NCI-H748 (cell line): ENCODE data around the gene GNGT1.

Experiments
- DNase-seq: peaks from one replicate; lab custom pipeline; 2025; ENCODE audit not compliant: unreplicated experiment; lab: John Stamatoyannopoulos, UW

GNGT1 gene

GRCh38 chr7:93906267-93906666 lies at the start of gene GNGT1:
Gene GNGT1, plus strand, starts transcription at chr7:93906567. Its CDS starts 180 bp downstream, at chr7:93906747.
- DNase-seq: no peak

DNA sequence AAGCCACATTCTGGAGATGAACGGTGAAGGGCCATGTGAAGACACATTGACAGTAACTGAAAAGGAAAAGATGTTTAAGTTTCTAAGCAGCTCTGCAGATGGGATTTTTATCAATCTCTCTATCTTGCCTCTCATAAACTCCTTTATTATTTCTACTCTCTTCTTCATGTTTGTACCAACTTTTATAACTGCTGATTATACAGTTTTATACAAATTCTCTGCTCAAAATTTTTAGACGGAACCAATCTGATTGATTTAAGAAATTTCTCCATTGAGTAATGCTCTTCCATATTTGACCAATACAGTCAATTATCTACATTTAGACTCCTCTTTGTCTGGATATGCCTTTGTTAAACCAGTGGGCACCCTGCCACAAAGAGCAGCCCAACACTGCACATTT lies 47.5 kb upstream of the GNGT1 start:
- DNase-seq: no peak

DNA sequence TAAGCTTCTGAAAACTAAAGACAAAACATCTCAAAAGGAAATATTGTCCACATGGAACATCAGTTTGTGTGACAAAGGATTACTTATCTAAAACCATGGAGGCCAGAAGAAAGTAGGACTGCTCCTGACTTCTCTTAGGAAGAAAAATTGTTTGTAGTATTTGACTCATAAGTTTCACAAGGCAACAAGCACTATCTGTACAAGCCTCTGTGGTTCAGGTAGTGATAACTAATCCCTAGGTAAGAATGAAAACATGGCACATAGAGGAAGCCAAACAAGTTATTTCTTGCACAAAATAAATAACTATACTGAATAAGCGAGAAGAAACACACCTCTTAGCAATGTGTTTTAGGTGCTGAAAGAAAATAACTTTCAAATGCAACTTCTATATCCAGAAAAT lies 46.1 kb upstream of the GNGT1 start:
- no peak for DNase-seq

DNA sequence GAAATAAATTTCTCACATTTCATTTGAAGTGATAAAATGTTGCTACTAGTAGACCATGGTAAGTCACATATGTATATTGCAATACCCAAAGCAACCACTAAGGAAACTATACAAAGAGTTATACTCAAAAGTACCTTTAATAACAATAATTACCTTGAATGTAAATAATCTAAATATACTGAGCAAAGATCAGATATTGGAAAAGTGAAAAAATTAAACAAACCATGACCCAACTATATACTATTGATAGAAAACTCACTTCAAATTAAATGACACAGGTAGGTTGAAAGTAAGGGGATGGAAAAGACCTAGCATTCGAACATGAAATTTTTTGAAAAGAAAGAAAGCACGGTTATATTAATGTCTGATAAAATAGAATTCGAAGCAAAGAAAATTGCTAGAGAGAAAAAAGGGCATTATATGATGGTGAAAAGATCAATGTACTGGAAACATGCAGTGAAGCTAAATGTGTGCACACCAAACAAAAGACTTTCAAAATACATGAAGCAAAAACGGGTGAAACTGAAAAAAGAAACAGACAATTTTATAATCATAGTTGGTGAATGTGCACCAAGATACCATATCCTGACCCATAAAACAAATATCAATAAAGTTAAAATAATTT lies 44.9 kb upstream of the GNGT1 start:
- DNase-seq: no peak

GRCh38 chr7:93862651-93863050 lies 43.7 kb upstream of the GNGT1 start:
- DNase-seq: no peak

- no peak for DNase-seq
These were observed 39.5 kb upstream of the GNGT1 start for GRCh38 chr7:93866886-93867285.

- DNase-seq: no peak
These were observed 32.3 kb upstream of the GNGT1 start for GRCh38 chr7:93873998-93874574.

GRCh38 chr7:93877742-93878141 lies 28.6 kb upstream of the GNGT1 start:
- DNase-seq: no peak

GRCh38 chr7:93879356-93879755 lies 27.0 kb upstream of the GNGT1 start:
- DNase-seq: no peak

DNA sequence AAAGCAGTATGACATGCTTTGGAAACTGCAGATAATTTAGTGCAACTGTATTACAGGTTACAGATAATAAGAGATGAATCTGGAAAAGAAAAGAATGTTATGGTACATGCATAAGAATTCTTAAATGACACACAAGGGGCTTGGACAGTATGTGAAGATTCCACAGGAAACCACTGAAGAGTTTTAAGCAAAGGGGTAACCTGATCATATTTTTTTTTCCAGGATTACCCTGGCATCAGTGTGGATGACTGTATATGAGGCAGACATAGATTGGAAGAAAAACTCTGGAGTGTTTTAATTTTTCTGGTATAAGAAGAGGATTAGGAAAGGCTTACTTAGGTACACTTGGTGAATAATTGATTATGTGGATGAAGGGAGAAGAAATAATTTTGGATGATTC lies 23.9 kb upstream of the GNGT1 start:
- no peak for DNase-seq

DNA sequence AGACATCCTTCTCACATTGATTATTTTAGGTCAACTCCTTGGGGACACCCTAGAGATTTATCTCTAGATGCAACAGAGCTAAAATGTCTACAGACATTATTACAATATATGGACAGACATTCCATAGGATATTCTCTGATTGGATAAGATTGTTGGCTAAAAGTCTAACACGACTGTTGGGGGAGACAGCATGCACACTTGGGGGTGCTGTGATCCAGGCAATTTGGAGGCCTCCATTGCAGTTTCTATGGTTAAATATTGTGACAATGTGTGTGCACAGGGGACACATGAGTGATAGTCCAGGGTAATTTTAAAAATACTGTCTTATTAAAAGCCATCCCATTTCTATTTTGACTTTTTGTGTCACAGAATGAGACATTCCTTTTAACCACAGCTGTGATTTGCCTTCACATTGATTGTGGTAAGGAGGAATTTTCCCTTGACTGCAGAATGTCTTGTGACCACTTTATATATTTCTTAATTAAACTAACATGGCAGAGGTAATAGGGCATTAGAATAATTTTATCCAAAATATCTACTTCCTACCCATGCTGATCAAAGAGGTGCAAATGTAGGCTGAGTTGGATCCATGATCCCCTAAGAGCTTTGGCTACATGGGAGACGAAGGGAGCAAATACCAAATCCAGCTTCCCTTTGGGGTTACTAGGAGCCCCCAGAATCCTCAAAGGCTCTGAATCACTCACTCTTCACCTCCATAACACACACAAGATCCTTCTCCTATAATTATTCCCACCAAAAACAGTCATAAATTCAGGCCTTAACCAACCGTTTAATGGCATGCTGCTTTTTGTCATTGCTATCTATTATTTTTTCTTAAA lies 23.1 kb upstream of the GNGT1 start:
- DNase-seq: no peak

DNA sequence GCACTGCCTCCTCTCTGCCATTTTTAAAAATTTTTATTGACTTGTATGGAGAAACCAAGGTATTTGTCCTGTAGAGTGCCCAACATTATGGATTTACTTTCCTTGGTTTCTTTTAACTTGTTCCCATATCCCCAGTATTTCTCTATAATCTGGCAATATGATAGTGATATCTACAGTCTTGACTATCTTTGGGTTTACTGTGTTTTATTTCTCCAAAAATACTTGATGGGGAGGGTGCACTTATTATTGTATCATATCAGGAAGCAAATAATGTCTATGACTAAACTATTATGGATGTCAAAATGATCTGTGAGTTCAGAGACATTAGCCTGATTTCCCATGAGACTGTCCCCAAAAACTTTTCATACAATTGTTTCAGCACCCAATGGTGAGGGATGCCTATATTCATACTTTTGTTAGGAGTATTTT lies 22.4 kb upstream of the GNGT1 start:
- no peak for DNase-seq

GRCh38 chr7:93884541-93884940 lies 21.8 kb upstream of the GNGT1 start:
- no peak for DNase-seq

- DNase-seq: no peak
These were observed 17.1 kb upstream of the GNGT1 start for GRCh38 chr7:93889261-93889660.

DNA sequence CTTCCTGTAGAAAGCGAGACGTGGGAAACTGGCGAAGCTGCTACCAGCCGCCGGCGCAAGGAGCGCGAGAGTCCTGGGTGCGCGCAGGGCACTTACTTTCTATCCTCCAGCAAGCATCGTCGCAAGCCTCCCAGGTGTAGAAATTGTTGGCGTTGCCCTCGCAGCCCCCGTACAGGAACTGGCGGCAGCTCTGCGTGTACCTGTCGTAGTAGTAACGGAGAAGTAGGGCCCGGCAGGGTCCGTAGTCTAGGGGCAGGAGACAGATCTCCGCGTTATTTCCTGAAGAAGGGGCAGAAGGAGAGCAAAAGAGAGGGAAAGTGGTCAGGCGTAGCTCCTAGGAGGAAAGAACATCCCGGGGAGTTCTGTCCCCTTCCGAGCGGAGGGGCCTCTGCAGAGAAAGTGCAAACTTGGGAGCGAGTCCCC lies 16.3 kb upstream of the GNGT1 start:
- DNase-seq: peak; percentile 78

GRCh38 chr7:93890464-93891068 lies 15.8 kb upstream of the GNGT1 start, which contains the start of gene TFPI2:
Gene TFPI2, minus strand, starts transcription at chr7:93890753. Its CDS starts 75 bp downstream, at chr7:93890678.
- DNase-seq: peak; percentile 58

DNA sequence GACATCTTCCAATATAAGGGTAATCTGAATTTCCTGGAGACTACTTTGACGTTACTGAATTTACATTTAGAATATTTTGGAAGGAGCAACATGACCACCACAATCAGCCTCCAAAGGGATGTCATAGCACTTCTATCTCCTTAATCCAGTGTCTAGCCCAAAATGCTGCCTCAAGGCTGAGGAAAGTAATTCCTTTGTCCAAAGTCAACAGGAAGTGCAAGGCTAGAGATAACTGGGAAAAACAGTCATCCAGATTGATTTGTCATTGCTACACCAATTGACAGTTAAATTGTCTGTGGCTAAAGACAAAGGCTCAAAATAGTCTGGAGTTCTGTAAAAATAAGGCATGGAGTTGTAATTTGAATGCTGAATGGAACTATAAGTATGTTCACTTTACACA lies 11.9 kb upstream of the GNGT1 start:
- DNase-seq: no peak

- no peak for DNase-seq
These were observed 11.3 kb upstream of the GNGT1 start for GRCh38 chr7:93894966-93895640.

DNA sequence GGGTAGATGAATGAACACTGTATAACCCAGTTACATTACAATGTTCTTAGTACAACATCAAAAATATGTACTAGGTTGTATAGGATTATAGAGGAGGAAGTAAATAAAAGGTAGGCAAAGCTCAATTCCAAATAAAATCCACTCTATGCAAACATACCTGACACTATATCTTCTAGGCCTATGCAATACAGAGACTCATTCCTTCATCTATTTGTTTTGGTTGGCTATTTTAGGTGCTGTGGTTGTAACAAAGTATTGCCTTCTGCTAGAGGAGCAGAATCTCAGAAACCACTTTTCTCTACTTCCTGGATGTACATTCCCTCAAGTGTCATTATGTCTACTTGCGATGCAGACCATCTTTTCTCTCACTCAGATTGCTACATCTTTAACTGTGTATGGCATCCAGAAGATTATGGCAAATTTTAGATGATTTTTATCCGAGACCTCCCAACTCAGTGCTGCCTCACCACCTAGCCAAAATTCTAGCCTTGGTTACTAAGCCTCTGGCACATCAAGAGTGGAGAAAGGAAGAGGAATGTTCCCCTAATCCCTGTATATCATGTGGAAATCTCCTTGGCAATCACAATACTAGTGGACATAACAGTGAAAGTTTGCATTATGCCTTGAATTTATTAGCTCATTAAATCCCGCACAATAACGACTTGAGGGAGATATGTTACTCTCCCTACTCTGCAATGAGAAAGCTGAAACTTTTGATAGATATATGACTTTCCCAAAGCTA lies 10.3 kb upstream of the GNGT1 start:
- DNase-seq: no peak

DNA sequence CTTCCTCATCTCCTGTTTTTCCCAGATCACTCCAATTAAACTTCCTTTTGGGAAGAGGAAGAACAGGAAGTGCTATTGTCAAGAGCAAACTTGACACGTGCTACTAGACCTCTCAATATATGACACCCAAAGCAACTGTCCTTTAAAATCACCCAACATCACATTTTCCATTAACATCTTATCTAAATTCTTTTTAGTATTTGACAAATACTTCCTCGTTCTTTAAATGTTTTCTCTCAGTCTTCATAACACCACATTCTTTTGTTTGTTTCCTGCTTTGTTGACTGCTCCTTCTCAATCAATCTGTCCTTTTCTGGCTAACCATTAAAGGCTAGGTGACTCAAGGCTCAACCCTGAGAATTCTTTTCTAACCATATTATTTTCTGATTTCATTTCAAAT lies 8.7 kb upstream of the GNGT1 start:
- DNase-seq: no peak
